ENCODE measurements around the gene SH3GL3. TPM values are rescaled to one million over a fixed set of nuclear protein-coding genes. Genes with fewer than 3 reads are reported as not detected.

The SH3GL3 gene
- total RNA-seq, 1 experiment from 2014 or later: not detected

- Histone ChIP-seq H3K9me2 (replicated peaks; ENCODE audit: insufficient read depth, low read length) (no peaks in the 10 kb centered on the region), H3K9me3 (ENCODE audit: low read length) (no peaks in the 10 kb centered on the region), H3K27me3 (ENCODE audit: low read length) (no peaks in the 10 kb centered on the region), H4K20me1 (ENCODE audit: insufficient read depth, low read depth, low read length) (no peaks in the 10 kb centered on the region), H3K4me3 (ENCODE audit: low read length) (no peak overlapping the region), H3K36me3 (ENCODE audit: insufficient read depth, low read length) (no peaks in the 10 kb centered on the region), H3K27ac (ENCODE audit: low read length) (no peak overlapping the region), H3K79me2 (ENCODE audit: low read length) (no peaks in the 10 kb centered on the region), H2AFZ (ENCODE audit: low read length) (no peak overlapping the region), H3K4me2 (ENCODE audit: low read depth, low read length, poor library complexity, severe bottlenecking) (no peak overlapping the region), H3K9ac (ENCODE audit: low read length) (no peak overlapping the region), H3K4me1 (ENCODE audit: low read length) (no peaks in the 10 kb centered on the region)
- no peak for DNase-seq
Measured at GRCh38 chr15:83471307-83471866, 24.2 kb downstream of the SH3GL3 start.

DNA sequence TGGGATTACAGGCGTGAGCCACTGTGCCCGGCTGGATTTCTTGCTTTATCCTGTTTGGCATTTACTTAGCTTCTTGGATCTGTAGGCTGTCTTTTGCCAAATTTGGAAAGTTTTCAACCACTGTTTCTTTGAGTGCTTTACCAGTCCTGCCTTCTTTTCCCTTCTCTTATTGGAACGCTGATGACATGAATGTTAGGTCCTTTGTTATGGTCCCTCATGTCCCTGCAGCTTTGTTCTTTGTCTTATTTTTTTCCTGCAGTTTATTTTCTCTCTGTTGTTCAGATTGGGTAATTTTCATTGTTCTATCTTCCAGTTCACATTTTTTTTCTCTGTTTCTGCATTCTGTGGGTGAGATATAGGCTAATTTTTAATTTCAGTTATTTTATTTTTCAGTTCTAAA lies 25.0 kb downstream of the SH3GL3 start:
- H3K9me2 ChIP-seq (replicated peaks; ENCODE audit: insufficient read depth, low read length): no peaks in the 10 kb centered on the region
- DNase-seq: no peak
- H3K36me3 ChIP-seq (ENCODE audit: insufficient read depth, low read length): no peaks in the 10 kb centered on the region
- no peaks in the 10 kb centered on the region for H3K27me3 ChIP-seq (ENCODE audit: low read length)
- H3K4me3 ChIP-seq (ENCODE audit: low read length): no peak overlapping the region
- H3K79me2 ChIP-seq (ENCODE audit: low read length): no peaks in the 10 kb centered on the region
- H3K4me1 ChIP-seq (ENCODE audit: low read length): no peaks in the 10 kb centered on the region
- no peak overlapping the region for H3K4me2 ChIP-seq (ENCODE audit: low read depth, low read length, poor library complexity, severe bottlenecking)
- no peak overlapping the region for H3K9ac ChIP-seq (ENCODE audit: low read length)
- H4K20me1 ChIP-seq (ENCODE audit: insufficient read depth, low read depth, low read length): no peaks in the 10 kb centered on the region
- H3K9me3 ChIP-seq (ENCODE audit: low read length): no peaks in the 10 kb centered on the region
- H2AFZ ChIP-seq (ENCODE audit: low read length): no peak overlapping the region
- H3K27ac ChIP-seq (ENCODE audit: low read length): no peak overlapping the region

DNA sequence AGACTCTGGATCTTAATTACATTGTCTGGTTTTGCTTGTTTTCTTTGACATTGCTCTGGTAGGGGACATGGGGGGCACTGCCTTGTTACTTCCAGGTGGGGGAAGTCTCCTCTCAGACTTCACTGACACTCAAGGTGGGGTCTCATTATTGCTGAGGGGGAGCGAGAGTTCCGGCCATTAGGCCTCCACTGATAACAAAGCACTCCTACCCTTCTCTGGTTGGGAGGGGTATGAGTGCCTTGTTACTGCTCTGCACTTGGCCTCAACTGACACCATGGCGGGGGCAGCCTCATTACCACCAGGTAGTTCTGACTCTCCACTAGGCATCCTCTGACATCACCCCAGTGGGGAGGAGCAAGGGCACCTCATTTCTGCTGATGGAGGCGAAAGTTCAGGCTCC lies 25.7 kb downstream of the SH3GL3 start:
- no peak overlapping the region for H2AFZ ChIP-seq (ENCODE audit: low read length)
- H3K9me2 ChIP-seq (replicated peaks; ENCODE audit: insufficient read depth, low read length): no peaks in the 10 kb centered on the region
- H3K27me3 ChIP-seq (ENCODE audit: low read length): no peaks in the 10 kb centered on the region
- H3K4me2 ChIP-seq (ENCODE audit: low read depth, low read length, poor library complexity, severe bottlenecking): no peak overlapping the region
- no peak overlapping the region for H3K27ac ChIP-seq (ENCODE audit: low read length)
- H3K79me2 ChIP-seq (ENCODE audit: low read length): no peaks in the 10 kb centered on the region
- H3K9me3 ChIP-seq (ENCODE audit: low read length): no peaks in the 10 kb centered on the region
- DNase-seq: no peak
- no peaks in the 10 kb centered on the region for H3K36me3 ChIP-seq (ENCODE audit: insufficient read depth, low read length)
- H3K4me1 ChIP-seq (ENCODE audit: low read length): no peaks in the 10 kb centered on the region
- H3K4me3 ChIP-seq (ENCODE audit: low read length): no peak overlapping the region
- H4K20me1 ChIP-seq (ENCODE audit: insufficient read depth, low read depth, low read length): no peaks in the 10 kb centered on the region
- H3K9ac ChIP-seq (ENCODE audit: low read length): no peak overlapping the region

DNA sequence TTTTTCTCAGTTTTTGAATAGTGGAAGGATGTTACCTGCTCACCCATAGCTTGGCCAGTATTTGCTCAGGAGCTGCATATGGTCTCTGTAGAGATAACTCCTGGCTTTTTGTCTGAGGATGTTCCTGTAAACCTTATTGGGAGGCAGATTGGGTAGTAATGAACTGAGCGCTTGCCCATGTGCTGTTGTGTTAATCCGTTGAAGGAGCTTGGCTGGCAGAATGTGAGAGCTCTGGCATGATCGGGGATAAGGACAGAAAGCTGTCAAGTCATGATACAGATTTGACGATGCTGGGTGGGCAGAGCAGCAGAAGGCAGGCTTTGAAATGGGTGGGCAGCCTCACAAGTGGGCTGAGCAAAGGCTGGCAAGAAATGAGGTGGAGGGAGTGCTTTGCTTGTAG lies 27.4 kb downstream of the SH3GL3 start:
- H3K4me2 ChIP-seq (ENCODE audit: low read depth, low read length, poor library complexity, severe bottlenecking): no peak overlapping the region
- no peaks in the 10 kb centered on the region for H3K79me2 ChIP-seq (ENCODE audit: low read length)
- DNase-seq: no peak
- no peaks in the 10 kb centered on the region for H4K20me1 ChIP-seq (ENCODE audit: insufficient read depth, low read depth, low read length)
- H3K27ac ChIP-seq (ENCODE audit: low read length): no peak overlapping the region
- H3K36me3 ChIP-seq (ENCODE audit: insufficient read depth, low read length): no peaks in the 10 kb centered on the region
- no peaks in the 10 kb centered on the region for H3K27me3 ChIP-seq (ENCODE audit: low read length)
- no peaks in the 10 kb centered on the region for H3K9me3 ChIP-seq (ENCODE audit: low read length)
- H3K4me1 ChIP-seq (ENCODE audit: low read length): no peaks in the 10 kb centered on the region
- H3K4me3 ChIP-seq (ENCODE audit: low read length): no peak overlapping the region
- no peak overlapping the region for H2AFZ ChIP-seq (ENCODE audit: low read length)
- H3K9me2 ChIP-seq (replicated peaks; ENCODE audit: insufficient read depth, low read length): no peaks in the 10 kb centered on the region
- no peak overlapping the region for H3K9ac ChIP-seq (ENCODE audit: low read length)

DNA sequence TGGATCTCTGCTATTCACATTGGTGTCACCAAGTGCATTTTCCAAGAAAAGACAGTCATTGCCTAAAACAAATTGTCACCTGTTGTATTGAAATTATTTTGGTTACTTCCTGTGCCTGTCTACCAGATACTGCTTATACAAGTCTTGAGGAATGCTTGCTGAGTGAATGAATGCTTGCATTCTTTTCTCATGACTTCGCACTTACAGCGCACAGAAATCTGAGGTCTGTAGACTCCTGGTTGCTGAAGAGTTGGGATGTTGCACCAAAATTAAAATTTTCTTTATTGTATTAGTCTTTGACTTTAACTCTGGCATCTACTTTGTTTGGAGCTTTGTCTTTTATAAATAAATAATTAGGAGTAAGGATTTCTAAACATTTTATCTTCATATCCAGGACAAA lies 28.4 kb downstream of the SH3GL3 start:
- no peaks in the 10 kb centered on the region for H3K4me1 ChIP-seq (ENCODE audit: low read length)
- H3K27me3 ChIP-seq (ENCODE audit: low read length): no peaks in the 10 kb centered on the region
- no peak overlapping the region for H2AFZ ChIP-seq (ENCODE audit: low read length)
- H3K4me2 ChIP-seq (ENCODE audit: low read depth, low read length, poor library complexity, severe bottlenecking): no peak overlapping the region
- no peak overlapping the region for H3K4me3 ChIP-seq (ENCODE audit: low read length)
- DNase-seq: no peak
- H3K9me3 ChIP-seq (ENCODE audit: low read length): no peaks in the 10 kb centered on the region
- no peaks in the 10 kb centered on the region for H3K79me2 ChIP-seq (ENCODE audit: low read length)
- H4K20me1 ChIP-seq (ENCODE audit: insufficient read depth, low read depth, low read length): no peaks in the 10 kb centered on the region
- H3K9ac ChIP-seq (ENCODE audit: low read length): no peak overlapping the region
- no peak overlapping the region for H3K27ac ChIP-seq (ENCODE audit: low read length)
- no peaks in the 10 kb centered on the region for H3K9me2 ChIP-seq (replicated peaks; ENCODE audit: insufficient read depth, low read length)
- H3K36me3 ChIP-seq (ENCODE audit: insufficient read depth, low read length): no peaks in the 10 kb centered on the region

DNA sequence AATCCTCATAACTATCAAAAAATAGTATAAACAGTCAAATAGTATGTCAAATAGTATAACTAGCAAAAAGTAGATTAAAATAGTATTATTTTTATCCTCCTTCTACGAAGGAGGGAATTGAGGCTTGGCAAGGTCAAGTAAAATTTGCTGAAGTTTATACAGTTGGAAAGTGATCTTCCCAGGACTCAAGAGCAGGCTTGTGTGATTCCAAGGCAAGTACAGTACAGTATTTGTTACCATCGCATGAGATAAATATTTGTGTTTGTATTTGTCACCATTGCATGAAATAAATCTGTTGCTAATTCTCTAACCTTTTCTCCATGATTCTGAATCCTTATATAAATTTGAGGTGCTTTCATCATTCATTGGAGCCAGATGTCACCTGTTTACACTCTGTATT lies 28.9 kb downstream of the SH3GL3 start:
- no peaks in the 10 kb centered on the region for H4K20me1 ChIP-seq (ENCODE audit: insufficient read depth, low read depth, low read length)
- no peak overlapping the region for H3K27ac ChIP-seq (ENCODE audit: low read length)
- H3K9ac ChIP-seq (ENCODE audit: low read length): no peak overlapping the region
- H3K36me3 ChIP-seq (ENCODE audit: insufficient read depth, low read length): no peaks in the 10 kb centered on the region
- H3K4me3 ChIP-seq (ENCODE audit: low read length): no peak overlapping the region
- no peak overlapping the region for H2AFZ ChIP-seq (ENCODE audit: low read length)
- H3K79me2 ChIP-seq (ENCODE audit: low read length): no peaks in the 10 kb centered on the region
- H3K4me2 ChIP-seq (ENCODE audit: low read depth, low read length, poor library complexity, severe bottlenecking): no peak overlapping the region
- no peaks in the 10 kb centered on the region for H3K27me3 ChIP-seq (ENCODE audit: low read length)
- no peaks in the 10 kb centered on the region for H3K9me2 ChIP-seq (replicated peaks; ENCODE audit: insufficient read depth, low read length)
- no peak for DNase-seq
- no peaks in the 10 kb centered on the region for H3K9me3 ChIP-seq (ENCODE audit: low read length)
- H3K4me1 ChIP-seq (ENCODE audit: low read length): no peaks in the 10 kb centered on the region

- Histone ChIP-seq H3K27ac (ENCODE audit: low read length) (no peak overlapping the region), H2AFZ (ENCODE audit: low read length) (no peak overlapping the region), H3K36me3 (ENCODE audit: insufficient read depth, low read length) (no peaks in the 10 kb centered on the region), H3K27me3 (ENCODE audit: low read length) (no peaks in the 10 kb centered on the region), H3K79me2 (ENCODE audit: low read length) (no peaks in the 10 kb centered on the region), H4K20me1 (ENCODE audit: insufficient read depth, low read depth, low read length) (no peaks in the 10 kb centered on the region), H3K4me1 (ENCODE audit: low read length) (no peaks in the 10 kb centered on the region), H3K9me3 (ENCODE audit: low read length) (no peaks in the 10 kb centered on the region), H3K9me2 (replicated peaks; ENCODE audit: insufficient read depth, low read length) (no peaks in the 10 kb centered on the region), H3K9ac (ENCODE audit: low read length) (no peak overlapping the region), H3K4me3 (ENCODE audit: low read length) (no peak overlapping the region), H3K4me2 (ENCODE audit: low read depth, low read length, poor library complexity, severe bottlenecking) (no peak overlapping the region)
- DNase-seq: no peak
Measured at GRCh38 chr15:83476708-83477107, 29.6 kb downstream of the SH3GL3 start.

- Histone ChIP-seq H2AFZ (ENCODE audit: low read length) (no peak overlapping the region), H3K36me3 (ENCODE audit: insufficient read depth, low read length) (no peaks in the 10 kb centered on the region), H4K20me1 (ENCODE audit: insufficient read depth, low read depth, low read length) (no peaks in the 10 kb centered on the region), H3K79me2 (ENCODE audit: low read length) (no peaks in the 10 kb centered on the region), H3K4me3 (ENCODE audit: low read length) (no peak overlapping the region), H3K9me3 (ENCODE audit: low read length) (no peaks in the 10 kb centered on the region), H3K27me3 (ENCODE audit: low read length) (no peaks in the 10 kb centered on the region), H3K9me2 (replicated peaks; ENCODE audit: insufficient read depth, low read length) (no peaks in the 10 kb centered on the region), H3K4me1 (ENCODE audit: low read length) (no peaks in the 10 kb centered on the region), H3K27ac (ENCODE audit: low read length) (no peak overlapping the region), H3K4me2 (ENCODE audit: low read depth, low read length, poor library complexity, severe bottlenecking) (no peak overlapping the region), H3K9ac (ENCODE audit: low read length) (no peak overlapping the region)
- no peak for DNase-seq
Measured at GRCh38 chr15:83477172-83477807, 30.1 kb downstream of the SH3GL3 start.

Data from Karpas-422 (cell line).